GM23338 (cell line): ENCODE measurements around the gene ZC3H12C.

ENCODE experiments used
- CREB1 ChIP-seq: fragments of 250-450 bp; sonication (Bioruptor Pico); IDR thresholded peaks from 2 replicates; pipeline ENCODE4 v1.5.0; 2020; ENCODE audit warnings: low read depth, mild to moderate bottlenecking, moderate library complexity
- EZH2 ChIP-seq: fragments of 200-600 bp; sonication (generic); IDR thresholded peaks from one replicate; pipeline ENCODE4 v1.8.0; 2017; ENCODE audit warnings: antibody characterized with exemption, mild to moderate bottlenecking, low read depth; ENCODE audit not compliant: unreplicated experiment
- EZH2phosphoT487 ChIP-seq: fragments of 200-600 bp; sonication (generic); IDR thresholded peaks from one replicate; pipeline ENCODE4 v1.8.1; 2018; ENCODE audit warnings: antibody characterized with exemption; ENCODE audit not compliant: unreplicated experiment
- JUNB ChIP-seq: IDR thresholded peaks from one replicate; pipeline ENCODE4 v1.6.1; 2016; ENCODE audit warnings: antibody characterized with exemption; ENCODE audit not compliant: unreplicated experiment
- POLR2AphosphoS5 ChIP-seq: IDR thresholded peaks from 2 replicates; pipeline ENCODE4 v1.6.1; 2016; ENCODE audit warnings: antibody characterized with exemption, low read depth
- STAT1 ChIP-seq: IDR thresholded peaks from one replicate; pipeline ENCODE4 v1.6.1; 2016; ENCODE audit warnings: antibody characterized with exemption; ENCODE audit not compliant: unreplicated experiment
- ZNF331 ChIP-seq: fragments of 250-450 bp; sonication (Bioruptor Pico); IDR thresholded peaks from 2 replicates; pipeline ENCODE4 v1.5.0; 2020; ENCODE audit warnings: low read depth, mild to moderate bottlenecking, moderate library complexity
- TF ChIP-seq, protein P1 (sequence below): IDR thresholded peaks from 2 replicates; pipeline ENCODE4 v1.6.1; 2016; ENCODE audit warnings: antibody characterized with exemption
- TF ChIP-seq, protein P2 (sequence below), 2 experiments: fragments of 200-600 bp in 1 of 2; sonication (generic) in 1 of 2; conservative IDR thresholded peaks; 2 replicates each; pipeline versions ENCODE4 v1.5.1 to v1.6.1; 2016 to 2017; ENCODE audit warnings: antibody characterized with exemption in 2 of 2, low read depth in 2 of 2, mild to moderate bottlenecking in 2 of 2, moderate library complexity in 1 of 2
- TF ChIP-seq, protein P3 (sequence below): IDR thresholded peaks from one replicate; pipeline ENCODE4 v1.6.1; 2018; ENCODE audit warnings: antibody characterized with exemption; ENCODE audit not compliant: unreplicated experiment

DNA sequence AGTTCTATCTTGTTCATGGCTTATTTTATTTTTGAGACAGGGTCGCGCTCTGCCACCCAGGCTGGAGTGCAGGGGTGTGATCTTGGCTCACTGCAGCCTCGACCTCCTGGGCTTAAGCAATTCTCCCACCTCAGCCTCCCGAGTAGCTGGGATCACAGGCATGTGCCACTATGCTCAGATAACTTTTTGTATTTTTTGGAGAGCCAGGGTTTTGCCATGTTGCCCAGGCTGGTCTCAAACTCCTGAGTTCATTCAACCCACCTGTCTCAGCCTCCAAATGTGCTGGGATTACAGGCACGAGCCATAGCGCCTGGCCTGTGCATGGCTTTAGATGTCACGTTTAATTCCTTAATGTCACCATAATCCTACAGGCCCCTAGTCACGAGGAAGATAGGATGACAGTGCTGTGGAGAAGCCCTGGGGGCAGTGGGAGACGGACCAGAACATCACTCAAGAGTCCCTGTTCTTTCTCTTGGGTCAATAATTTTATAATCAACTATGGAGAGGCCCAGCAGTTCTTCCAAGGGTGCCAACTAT is 103.8 kb downstream of the ZC3H12C start:
- no peak for TF ChIP-seq JUNB
- TF ChIP-seq, protein P1, sequence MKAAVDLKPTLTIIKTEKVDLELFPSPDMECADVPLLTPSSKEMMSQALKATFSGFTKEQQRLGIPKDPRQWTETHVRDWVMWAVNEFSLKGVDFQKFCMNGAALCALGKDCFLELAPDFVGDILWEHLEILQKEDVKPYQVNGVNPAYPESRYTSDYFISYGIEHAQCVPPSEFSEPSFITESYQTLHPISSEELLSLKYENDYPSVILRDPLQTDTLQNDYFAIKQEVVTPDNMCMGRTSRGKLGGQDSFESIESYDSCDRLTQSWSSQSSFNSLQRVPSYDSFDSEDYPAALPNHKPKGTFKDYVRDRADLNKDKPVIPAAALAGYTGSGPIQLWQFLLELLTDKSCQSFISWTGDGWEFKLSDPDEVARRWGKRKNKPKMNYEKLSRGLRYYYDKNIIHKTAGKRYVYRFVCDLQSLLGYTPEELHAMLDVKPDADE = no peak
- TF ChIP-seq, protein P2, sequence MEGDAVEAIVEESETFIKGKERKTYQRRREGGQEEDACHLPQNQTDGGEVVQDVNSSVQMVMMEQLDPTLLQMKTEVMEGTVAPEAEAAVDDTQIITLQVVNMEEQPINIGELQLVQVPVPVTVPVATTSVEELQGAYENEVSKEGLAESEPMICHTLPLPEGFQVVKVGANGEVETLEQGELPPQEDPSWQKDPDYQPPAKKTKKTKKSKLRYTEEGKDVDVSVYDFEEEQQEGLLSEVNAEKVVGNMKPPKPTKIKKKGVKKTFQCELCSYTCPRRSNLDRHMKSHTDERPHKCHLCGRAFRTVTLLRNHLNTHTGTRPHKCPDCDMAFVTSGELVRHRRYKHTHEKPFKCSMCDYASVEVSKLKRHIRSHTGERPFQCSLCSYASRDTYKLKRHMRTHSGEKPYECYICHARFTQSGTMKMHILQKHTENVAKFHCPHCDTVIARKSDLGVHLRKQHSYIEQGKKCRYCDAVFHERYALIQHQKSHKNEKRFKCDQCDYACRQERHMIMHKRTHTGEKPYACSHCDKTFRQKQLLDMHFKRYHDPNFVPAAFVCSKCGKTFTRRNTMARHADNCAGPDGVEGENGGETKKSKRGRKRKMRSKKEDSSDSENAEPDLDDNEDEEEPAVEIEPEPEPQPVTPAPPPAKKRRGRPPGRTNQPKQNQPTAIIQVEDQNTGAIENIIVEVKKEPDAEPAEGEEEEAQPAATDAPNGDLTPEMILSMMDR (conservative IDR thresholded peaks at IDR 0.05; ENCODE audit: low read depth in 2 of 2) = no peak
- TF ChIP-seq POLR2AphosphoS5 = no peak
- TF ChIP-seq STAT1 = no peak
- no peak for TF ChIP-seq CREB1 (CRISPR knock-in tag)
- no peak for TF ChIP-seq EZH2
- TF ChIP-seq, protein P3, sequence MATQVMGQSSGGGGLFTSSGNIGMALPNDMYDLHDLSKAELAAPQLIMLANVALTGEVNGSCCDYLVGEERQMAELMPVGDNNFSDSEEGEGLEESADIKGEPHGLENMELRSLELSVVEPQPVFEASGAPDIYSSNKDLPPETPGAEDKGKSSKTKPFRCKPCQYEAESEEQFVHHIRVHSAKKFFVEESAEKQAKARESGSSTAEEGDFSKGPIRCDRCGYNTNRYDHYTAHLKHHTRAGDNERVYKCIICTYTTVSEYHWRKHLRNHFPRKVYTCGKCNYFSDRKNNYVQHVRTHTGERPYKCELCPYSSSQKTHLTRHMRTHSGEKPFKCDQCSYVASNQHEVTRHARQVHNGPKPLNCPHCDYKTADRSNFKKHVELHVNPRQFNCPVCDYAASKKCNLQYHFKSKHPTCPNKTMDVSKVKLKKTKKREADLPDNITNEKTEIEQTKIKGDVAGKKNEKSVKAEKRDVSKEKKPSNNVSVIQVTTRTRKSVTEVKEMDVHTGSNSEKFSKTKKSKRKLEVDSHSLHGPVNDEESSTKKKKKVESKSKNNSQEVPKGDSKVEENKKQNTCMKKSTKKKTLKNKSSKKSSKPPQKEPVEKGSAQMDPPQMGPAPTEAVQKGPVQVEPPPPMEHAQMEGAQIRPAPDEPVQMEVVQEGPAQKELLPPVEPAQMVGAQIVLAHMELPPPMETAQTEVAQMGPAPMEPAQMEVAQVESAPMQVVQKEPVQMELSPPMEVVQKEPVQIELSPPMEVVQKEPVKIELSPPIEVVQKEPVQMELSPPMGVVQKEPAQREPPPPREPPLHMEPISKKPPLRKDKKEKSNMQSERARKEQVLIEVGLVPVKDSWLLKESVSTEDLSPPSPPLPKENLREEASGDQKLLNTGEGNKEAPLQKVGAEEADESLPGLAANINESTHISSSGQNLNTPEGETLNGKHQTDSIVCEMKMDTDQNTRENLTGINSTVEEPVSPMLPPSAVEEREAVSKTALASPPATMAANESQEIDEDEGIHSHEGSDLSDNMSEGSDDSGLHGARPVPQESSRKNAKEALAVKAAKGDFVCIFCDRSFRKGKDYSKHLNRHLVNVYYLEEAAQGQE = no peak
- no peak for TF ChIP-seq EZH2phosphoT487
- TF ChIP-seq ZNF331 = no peak
